NT2/D1 (cell line): ENCODE results near the gene PRSS50.

Source experiments
- DNase-seq: peaks from one replicate; pipeline ENCODE4 v3.0.0-alpha.2; 2011; ENCODE audit warnings: low read depth, low spot score
- H3K27me3 ChIP-seq: 2 replicates; pipeline ENCODE4 v1.6.0; 2011; ENCODE audit warnings: mild to moderate bottlenecking; ENCODE audit not compliant: insufficient read length, insufficient read depth
- H3K36me3 ChIP-seq: 2 replicates; pipeline ENCODE4 v1.6.1; 2011; ENCODE audit warnings: mild to moderate bottlenecking, low read length, mixed read lengths; ENCODE audit not compliant: insufficient read depth, insufficient read length
- H3K4me1 ChIP-seq: 2 replicates; pipeline ENCODE4 v1.5.1; 2011; ENCODE audit not compliant: insufficient read depth, insufficient read length
- H3K4me3 ChIP-seq: 2 replicates; pipeline ENCODE4 v1.5.1; 2011; ENCODE audit warnings: low read depth; ENCODE audit not compliant: insufficient read length
- H3K9ac ChIP-seq: 2 replicates; pipeline ENCODE4 v1.6.0; 2011; ENCODE audit warnings: low read depth; ENCODE audit not compliant: insufficient read length
- H3K9me3 ChIP-seq: 2 replicates; pipeline ENCODE4 v1.5.1; 2011; ENCODE audit warnings: mild to moderate bottlenecking, low read length; ENCODE audit not compliant: insufficient read depth
- SUZ12 ChIP-seq: IDR thresholded peaks from 2 replicates; pipeline ENCODE4 v1.6.1; 2011; ENCODE audit not compliant: insufficient read length, insufficient read depth; ENCODE audit errors: extremely low read depth
- YY1 ChIP-seq: IDR thresholded peaks from 2 replicates; pipeline ENCODE4 v1.6.1; 2011; ENCODE audit not compliant: insufficient read length, insufficient read depth
- ZNF274 ChIP-seq: IDR thresholded peaks from 2 replicates; pipeline ENCODE4 v1.6.1; 2011; ENCODE audit warnings: mild to moderate bottlenecking, low read depth, low read length

The PRSS50 gene

DNA sequence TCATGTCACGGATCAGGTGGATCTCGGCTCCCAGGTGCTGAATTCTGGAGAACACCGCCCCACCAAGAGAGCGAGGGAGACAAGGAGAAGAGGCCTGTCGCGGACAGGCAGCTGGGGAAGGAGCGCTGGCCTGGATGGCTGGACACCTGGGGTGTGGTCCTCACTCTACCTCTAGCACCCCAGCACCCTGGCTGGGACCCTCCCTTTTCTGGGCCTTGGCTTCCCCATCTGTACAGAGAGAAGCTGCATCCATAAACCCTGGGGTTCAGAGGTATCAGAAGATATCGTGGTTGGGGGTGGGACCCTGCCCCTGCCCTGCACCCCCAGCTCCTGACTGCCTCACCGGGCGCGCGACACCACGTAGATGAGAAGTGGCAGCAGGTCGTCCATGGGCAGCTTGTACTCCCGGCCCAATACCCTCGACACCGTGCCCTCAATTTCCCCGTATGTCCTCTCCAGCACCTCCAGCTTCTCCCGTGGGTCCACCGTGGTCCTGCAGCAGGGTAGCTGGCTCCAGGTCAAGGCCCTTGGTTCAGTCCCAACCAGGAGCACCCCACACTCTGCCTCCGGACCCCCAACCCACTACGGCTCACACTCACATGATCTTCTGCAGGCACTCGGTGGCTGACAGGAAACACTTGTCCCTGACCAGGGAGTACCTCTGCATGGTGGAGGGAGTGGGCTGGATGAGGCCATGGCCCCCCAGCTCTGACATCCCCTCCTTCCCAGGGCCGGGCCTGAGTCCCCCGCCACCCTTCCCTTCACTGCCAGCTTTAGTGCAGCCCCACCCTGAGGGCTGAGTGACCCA is 45.9 kb downstream of the PRSS50 start:
- peaks cover 15% of the 10 kb centered on the region for H3K36me3 ChIP-seq
- no peak for DNase-seq

DNA sequence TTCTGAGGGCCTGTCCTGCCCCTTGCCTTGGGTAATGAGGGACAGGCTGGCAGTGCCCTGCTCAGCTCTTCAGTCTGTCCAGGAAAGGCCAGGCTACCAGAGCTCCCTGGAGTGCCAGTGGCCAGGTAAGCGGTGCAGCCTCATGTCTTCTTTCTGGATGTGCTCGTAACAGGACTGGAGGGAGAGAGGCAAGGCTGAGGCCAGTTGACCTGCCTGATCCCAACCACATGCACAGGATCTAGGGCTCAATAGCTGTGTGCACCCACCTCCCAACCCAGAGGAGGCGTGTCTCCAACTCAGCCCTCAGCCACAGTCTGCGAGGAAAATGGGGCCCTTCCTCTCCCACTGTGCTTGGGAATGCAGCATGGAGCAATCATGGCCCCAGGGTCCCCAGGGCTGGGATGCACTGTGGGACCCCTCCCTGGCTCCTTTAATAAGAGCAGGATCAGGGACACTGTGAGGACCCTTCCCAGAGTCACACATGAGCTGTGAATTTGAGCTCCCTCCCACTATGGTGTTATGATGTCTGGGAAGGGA is 46.7 kb downstream of the PRSS50 start:
- Histone ChIP-seq H3K9ac (no peak overlapping the region), H3K27me3 (no peaks in the 10 kb centered on the region), H3K9me3 (no peaks in the 10 kb centered on the region), H3K4me1 (peaks cover 11% of the 10 kb centered on the region), H3K4me3 (no peak overlapping the region), H3K36me3 (peaks cover 15% of the 10 kb centered on the region)
- TF ChIP-seq SUZ12 (no peak), ZNF274 (no peak), YY1 (no peak)
- no peak for DNase-seq

More for the DNA sequence above, 45.9 kb downstream of the PRSS50 start:
- TF ChIP-seq SUZ12 (no peak), ZNF274 (no peak), YY1 (no peak)
- Histone ChIP-seq H3K4me3 (no peak overlapping the region), H3K27me3 (no peaks in the 10 kb centered on the region), H3K9ac (no peak overlapping the region), H3K4me1 (peaks cover 12% of the 10 kb centered on the region), H3K9me3 (no peaks in the 10 kb centered on the region)

DNA sequence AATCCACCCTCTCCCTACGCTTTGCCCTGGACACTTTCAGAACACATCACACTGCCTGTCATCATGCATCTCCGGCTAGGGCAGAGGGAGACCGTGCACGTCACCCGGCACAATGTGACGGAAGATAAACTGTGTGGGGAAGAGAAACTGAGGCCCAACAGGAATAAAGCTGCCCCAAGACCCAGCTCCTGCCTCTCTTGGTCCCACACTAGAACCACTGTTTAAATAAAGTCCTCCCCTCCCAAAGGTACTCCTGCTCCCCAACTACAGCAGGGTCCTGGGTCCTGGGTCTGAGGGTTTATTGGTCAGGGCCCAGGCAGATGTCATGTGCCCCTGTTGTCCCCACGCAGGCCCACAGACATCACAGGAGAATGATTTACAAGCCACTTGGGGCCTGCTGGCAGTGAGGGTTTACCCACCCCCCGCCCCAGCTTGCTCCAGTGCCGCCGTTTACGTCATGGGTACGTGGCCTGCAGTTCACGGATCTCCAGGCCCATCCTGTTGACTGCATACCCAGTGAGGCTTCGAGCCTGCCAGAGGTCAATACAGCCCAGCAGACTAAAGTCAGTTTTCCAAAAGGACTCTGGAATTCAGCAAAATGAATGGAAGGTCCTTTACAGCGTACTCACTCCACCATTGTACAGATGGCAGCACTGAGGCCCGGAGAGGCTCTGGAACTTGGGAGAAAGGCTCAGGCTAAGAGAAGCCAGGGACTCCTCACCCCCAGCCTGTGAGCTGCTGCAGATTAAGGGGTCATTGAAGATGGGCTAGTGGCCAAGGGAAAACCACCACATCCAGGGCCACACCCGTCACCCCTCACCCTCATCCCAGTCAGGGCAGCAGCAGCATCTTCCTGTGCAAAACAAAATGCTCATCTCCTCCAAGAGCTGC is 47.4 kb downstream of the PRSS50 start:
- peaks cover 11% of the 10 kb centered on the region for H3K4me1 ChIP-seq
- no peak for TF ChIP-seq SUZ12
- no peak for TF ChIP-seq YY1
- TF ChIP-seq ZNF274: no peak
- no peaks in the 10 kb centered on the region for H3K27me3 ChIP-seq
- no peak overlapping the region for H3K9ac ChIP-seq
- H3K4me3 ChIP-seq: no peak overlapping the region
- peaks cover 9% of the 10 kb centered on the region for H3K36me3 ChIP-seq
- no peak for DNase-seq
- no peaks in the 10 kb centered on the region for H3K9me3 ChIP-seq

- Histone ChIP-seq H3K4me3 (no peak overlapping the region), H3K4me1 (peaks cover 11% of the 10 kb centered on the region), H3K9me3 (no peaks in the 10 kb centered on the region), H3K27me3 (no peaks in the 10 kb centered on the region), H3K36me3 (peaks cover 8% of the 10 kb centered on the region), H3K9ac (no peak overlapping the region)
- DNase-seq: no peak
- TF ChIP-seq SUZ12 (no peak), ZNF274 (no peak), YY1 (no peak)
Observed at GRCh38 chr3:46669191-46669999, 48.3 kb downstream of the PRSS50 start.

DNA sequence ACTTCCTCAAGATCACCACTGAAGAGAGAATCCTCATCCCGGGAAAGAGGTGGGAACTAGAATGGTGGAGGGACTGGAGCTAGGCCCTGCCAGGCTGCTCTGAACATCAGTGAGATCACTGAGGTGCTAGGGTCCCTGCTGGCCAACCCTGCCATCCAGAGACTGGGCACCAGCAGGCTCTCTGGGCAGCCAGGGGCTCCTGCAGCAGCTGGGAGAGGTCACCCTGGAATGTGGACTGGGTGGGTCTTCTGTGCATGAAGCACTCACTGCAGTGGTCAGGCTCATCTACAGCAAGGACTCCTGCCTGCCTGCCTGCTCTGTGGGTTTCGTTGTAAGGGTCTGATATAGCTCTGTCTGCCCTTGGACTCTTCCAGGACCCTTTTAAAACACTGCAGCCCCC is 49.1 kb downstream of the PRSS50 start:
- H3K9ac ChIP-seq: no peak overlapping the region
- H3K4me1 ChIP-seq: peaks cover 7% of the 10 kb centered on the region
- peaks cover 2% of the 10 kb centered on the region for H3K36me3 ChIP-seq
- H3K4me3 ChIP-seq: no peak overlapping the region
- H3K27me3 ChIP-seq: no peaks in the 10 kb centered on the region
- TF ChIP-seq ZNF274 (no peak), YY1 (no peak), SUZ12 (no peak)
- DNase-seq: no peak
- no peaks in the 10 kb centered on the region for H3K9me3 ChIP-seq

DNA sequence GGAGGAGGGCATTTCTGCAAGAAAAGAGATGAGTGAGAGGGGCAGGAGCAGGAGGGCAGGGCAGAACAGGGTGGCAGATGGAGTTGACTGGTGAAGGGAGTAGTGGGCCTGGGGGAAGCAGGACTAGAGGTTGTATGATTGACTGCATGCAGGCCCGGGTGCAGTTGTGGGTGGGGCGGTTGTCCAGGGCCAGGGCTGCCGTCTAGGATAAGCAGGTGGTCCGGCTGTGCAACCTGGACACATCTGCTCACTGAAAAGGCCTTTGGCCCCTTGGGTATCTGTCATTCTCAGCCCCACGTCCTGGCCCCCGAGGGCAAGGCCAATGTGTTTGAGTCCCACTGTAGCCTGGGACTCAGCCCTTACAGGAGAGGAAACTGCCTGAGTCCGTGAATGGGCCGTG is 49.6 kb downstream of the PRSS50 start:
- no peak for DNase-seq
- H3K9ac ChIP-seq: no peak overlapping the region
- peaks cover 2% of the 10 kb centered on the region for H3K36me3 ChIP-seq
- TF ChIP-seq ZNF274 (no peak), YY1 (no peak), SUZ12 (no peak)
- H3K9me3 ChIP-seq: no peaks in the 10 kb centered on the region
- H3K4me3 ChIP-seq: no peak overlapping the region
- H3K27me3 ChIP-seq: no peaks in the 10 kb centered on the region
- H3K4me1 ChIP-seq: peaks cover 3% of the 10 kb centered on the region
